ENCODE results near the gene GMDS. TPM values are rescaled to one million over a fixed set of nuclear protein-coding genes. Genes with fewer than 3 reads are reported as not detected.

Gene GMDS
- total and polyA plus RNA-seq, 4 donors: 7.3 to 28.3 (median 16.1) TPM

GRCh38 chr6:2245877-2246863 is 765 bp upstream of the GMDS start:
- 15 to 16% methylated on average over 31 of the region's 31 CpGs for WGBS, 2 donors
- Histone ChIP-seq H3K9ac (ENCODE audit: insufficient read depth in 1 of 2, low read length in 2 of 2) (peak overlapping the region; percentile 95 to 99), H3K27ac (ENCODE audit: low read depth in 1 of 2, low read length in 1 of 2) (peak overlapping the region; percentile 83 to 97), H3K27me3 (ENCODE audit: control insufficient read depth in 3 of 3, insufficient read depth in 3 of 3, low read length in 2 of 3) (no peaks in the 10 kb centered on the region), H3K4me1 (ENCODE audit: control insufficient read depth in 5 of 5, insufficient read depth in 5 of 5, low read length in 5 of 5) (peaks cover 0 to 16% (median 7%) of the 10 kb centered on the region in 5 donors), H3K4me3 (peak overlapping the region; percentile 77), H3K9me3 (ENCODE audit: control insufficient read depth in 4 of 4, insufficient read depth in 3 of 4, low read length in 3 of 4) (no peaks in the 10 kb centered on the region), H3K36me3 (ENCODE audit: control insufficient read depth in 4 of 4, insufficient read depth in 4 of 4, low read length in 4 of 4) (peaks cover 3 to 7% (median 3%) of the 10 kb centered on the region in 4 donors)
- ATAC-seq (ENCODE audit: insufficient read depth, low FRiP score): peak; percentile 20
- TF ChIP-seq, protein P1, sequence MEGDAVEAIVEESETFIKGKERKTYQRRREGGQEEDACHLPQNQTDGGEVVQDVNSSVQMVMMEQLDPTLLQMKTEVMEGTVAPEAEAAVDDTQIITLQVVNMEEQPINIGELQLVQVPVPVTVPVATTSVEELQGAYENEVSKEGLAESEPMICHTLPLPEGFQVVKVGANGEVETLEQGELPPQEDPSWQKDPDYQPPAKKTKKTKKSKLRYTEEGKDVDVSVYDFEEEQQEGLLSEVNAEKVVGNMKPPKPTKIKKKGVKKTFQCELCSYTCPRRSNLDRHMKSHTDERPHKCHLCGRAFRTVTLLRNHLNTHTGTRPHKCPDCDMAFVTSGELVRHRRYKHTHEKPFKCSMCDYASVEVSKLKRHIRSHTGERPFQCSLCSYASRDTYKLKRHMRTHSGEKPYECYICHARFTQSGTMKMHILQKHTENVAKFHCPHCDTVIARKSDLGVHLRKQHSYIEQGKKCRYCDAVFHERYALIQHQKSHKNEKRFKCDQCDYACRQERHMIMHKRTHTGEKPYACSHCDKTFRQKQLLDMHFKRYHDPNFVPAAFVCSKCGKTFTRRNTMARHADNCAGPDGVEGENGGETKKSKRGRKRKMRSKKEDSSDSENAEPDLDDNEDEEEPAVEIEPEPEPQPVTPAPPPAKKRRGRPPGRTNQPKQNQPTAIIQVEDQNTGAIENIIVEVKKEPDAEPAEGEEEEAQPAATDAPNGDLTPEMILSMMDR (IDR thresholded peaks at IDR 0.05; ENCODE audit: control extremely low read depth, extremely low read depth): no peak
- DNase-seq: peak; percentile 62 to 78 (median 64)

DNA sequence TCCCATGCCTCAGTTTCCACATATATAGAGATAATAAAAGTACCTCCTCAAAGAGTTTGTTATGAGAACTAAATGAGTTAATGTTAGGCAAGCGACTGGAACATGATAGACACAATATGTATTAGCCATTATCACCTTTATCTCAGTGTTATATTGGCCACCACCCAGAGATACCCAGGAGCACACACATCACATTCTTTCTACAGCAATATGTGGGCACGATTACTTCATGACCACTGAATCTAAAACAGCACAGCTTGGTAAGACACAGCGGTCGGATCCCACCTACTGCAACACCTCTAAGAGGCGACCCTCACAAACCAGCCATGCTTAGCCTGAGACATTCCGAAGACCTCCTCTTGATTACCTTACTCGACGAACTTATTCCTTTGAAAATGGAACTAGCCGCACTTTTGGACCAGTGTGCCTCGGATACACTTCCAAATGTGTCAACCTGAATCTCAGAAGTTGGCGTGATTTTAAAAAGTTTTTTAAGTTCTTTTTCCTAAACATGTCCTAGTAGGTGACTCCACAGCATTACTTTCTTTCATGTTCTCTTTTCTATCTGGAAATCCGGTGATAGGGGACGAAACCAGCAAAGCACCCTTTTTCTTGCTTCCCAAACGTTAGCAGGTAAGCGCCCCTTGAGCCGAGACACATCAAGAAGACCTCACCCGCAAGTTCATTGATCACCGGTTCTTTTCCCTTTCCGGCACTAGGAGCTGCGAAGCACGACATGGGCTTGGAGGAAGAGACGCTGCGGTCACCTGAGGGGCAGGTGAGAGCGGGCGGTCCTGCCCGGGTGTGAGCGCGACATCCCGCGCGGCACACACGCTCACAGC is 923 bp downstream of the GMDS start:
- no peak for ATAC-seq (ENCODE audit: insufficient read depth, low FRiP score)

DNA sequence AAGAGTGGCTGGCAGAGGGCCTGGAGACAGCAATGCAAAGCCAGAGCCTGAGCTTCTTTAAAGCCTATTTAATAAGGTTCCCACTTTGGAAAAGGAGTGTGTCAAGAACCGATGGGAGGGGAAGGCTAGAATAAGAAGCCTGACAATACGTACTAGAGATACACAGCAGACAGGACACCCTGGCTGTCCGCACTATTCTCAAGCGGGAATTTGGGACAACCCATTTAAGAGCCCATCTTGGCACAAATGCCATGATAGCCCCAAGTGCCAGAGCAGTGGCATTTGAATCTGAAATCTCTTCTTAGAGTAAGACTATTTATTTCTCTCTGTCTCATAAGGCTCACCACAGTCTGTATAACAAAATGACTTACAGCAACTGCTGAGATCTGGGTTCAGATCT is 3.1 kb downstream of the GMDS start:
- H3K9ac ChIP-seq (ENCODE audit: insufficient read depth in 1 of 2, low read length in 2 of 2): no peak overlapping the region
- peaks cover 0 to 16% (median 7%) of the 10 kb centered on the region in 5 donors for H3K4me1 ChIP-seq (ENCODE audit: control insufficient read depth in 5 of 5, insufficient read depth in 5 of 5, low read length in 5 of 5)
- no peaks in the 10 kb centered on the region for H3K9me3 ChIP-seq (ENCODE audit: control insufficient read depth in 4 of 4, insufficient read depth in 3 of 4, low read length in 3 of 4)
- no peaks in the 10 kb centered on the region for H3K36me3 ChIP-seq (ENCODE audit: control insufficient read depth in 4 of 4, insufficient read depth in 4 of 4, low read length in 4 of 4)
- H3K4me3 ChIP-seq: no peak overlapping the region
- TF ChIP-seq, protein P1 (IDR thresholded peaks at IDR 0.05; ENCODE audit: control extremely low read depth, extremely low read depth): no peak
- whole genome bisulfite sequencing, 2 donors: 90 to 97% methylated on average over 4 of the region's 4 CpGs
- DNase-seq (peak in 1 of 3 donors; percentile 28), ATAC-seq (ENCODE audit: insufficient read depth, low FRiP score) (no peak)
- no peak overlapping the region for H3K27ac ChIP-seq (ENCODE audit: low read depth in 1 of 2, low read length in 1 of 2)
- no peaks in the 10 kb centered on the region for H3K27me3 ChIP-seq (ENCODE audit: control insufficient read depth in 3 of 3, insufficient read depth in 3 of 3, low read length in 2 of 3)

More for the DNA sequence above, 923 bp downstream of the GMDS start:
- TF ChIP-seq, protein P1 (IDR thresholded peaks at IDR 0.05; ENCODE audit: control extremely low read depth, extremely low read depth): no peak
- DNase-seq: peak in 1 of 3 donors; percentile 20
- H3K4me1 ChIP-seq (ENCODE audit: control insufficient read depth in 5 of 5, insufficient read depth in 5 of 5, low read length in 5 of 5): peaks cover 0 to 16% (median 7%) of the 10 kb centered on the region in 5 donors
- H3K9me3 ChIP-seq (ENCODE audit: control insufficient read depth in 4 of 4, insufficient read depth in 3 of 4, low read length in 3 of 4): no peaks in the 10 kb centered on the region
- peak overlapping the region in 1 of 2 donors; percentile 76 for H3K27ac ChIP-seq (ENCODE audit: low read depth in 1 of 2, low read length in 1 of 2)
- H3K9ac ChIP-seq (ENCODE audit: insufficient read depth in 1 of 2, low read length in 2 of 2): peak overlapping the region in 1 of 2 donors; percentile 34
- no peaks in the 10 kb centered on the region for H3K27me3 ChIP-seq (ENCODE audit: control insufficient read depth in 3 of 3, insufficient read depth in 3 of 3, low read length in 2 of 3)
- peak overlapping the region; percentile 92 for H3K4me3 ChIP-seq
- peaks cover 3% of the 10 kb centered on the region in 4 donors for H3K36me3 ChIP-seq (ENCODE audit: control insufficient read depth in 4 of 4, insufficient read depth in 4 of 4, low read length in 4 of 4)
- WGBS, 2 donors: 29% methylated on average over 32 of the region's 32 CpGs

All from lung (tissue), 12 donors.